GM21717 (cell line): ENCODE data around the gene ZNF467.
A peak's percentile ranks its signal among the peaks of the same experiment; 100 is the strongest.

Experiments
- ATAC-seq: cut with Tn5 transposase; IDR thresholded peaks from one replicate; pipeline ENCODE4 v1.9.1; 2021; ENCODE audit warnings: mild to moderate bottlenecking, moderate library complexity; ENCODE audit not compliant: unreplicated experiment

Gene ZNF467

GRCh38 chr7:149772241-149772955 lies 990 bp downstream of the ZNF467 start:
- no peak for ATAC-seq

GRCh38 chr7:149771720-149772240 lies 1.6 kb downstream of the ZNF467 start:
- ATAC-seq = peak; percentile 94

GRCh38 chr7:149770728-149771636 lies 2.4 kb downstream of the ZNF467 start:
- ATAC-seq = peak; percentile 18

GRCh38 chr7:149769915-149770314 lies 3.5 kb downstream of the ZNF467 start:
- no peak for ATAC-seq

GRCh38 chr7:149768931-149769330 lies 4.5 kb downstream of the ZNF467 start:
- ATAC-seq = no peak

GRCh38 chr7:149767068-149767467 lies 6.3 kb downstream of the ZNF467 start:
- no peak for ATAC-seq

- no peak for ATAC-seq
Measured at GRCh38 chr7:149766135-149766675, 7.2 kb downstream of the ZNF467 start.

GRCh38 chr7:149765399-149766121 lies 7.8 kb downstream of the ZNF467 start:
- no peak for ATAC-seq

- no peak for ATAC-seq
Measured at GRCh38 chr7:149764481-149765398, 8.6 kb downstream of the ZNF467 start.

GRCh38 chr7:149763563-149764240 lies 9.7 kb downstream of the ZNF467 start:
- no peak for ATAC-seq

GRCh38 chr7:149762610-149763009 lies 10.8 kb downstream of the ZNF467 start:
- ATAC-seq = no peak

GRCh38 chr7:149762089-149762488 lies 11.3 kb downstream of the ZNF467 start:
- ATAC-seq = no peak

GRCh38 chr7:149761307-149761706 lies 12.1 kb downstream of the ZNF467 start:
- ATAC-seq = no peak

GRCh38 chr7:149760538-149760937 lies 12.8 kb downstream of the ZNF467 start:
- ATAC-seq = no peak

- no peak for ATAC-seq
Measured at GRCh38 chr7:149759093-149759860, 14.1 kb downstream of the ZNF467 start.

- no peak for ATAC-seq
Measured at GRCh38 chr7:149753375-149754233, 19.8 kb downstream of the ZNF467 start.

- no peak for ATAC-seq
Measured at GRCh38 chr7:149752646-149753045, 20.7 kb downstream of the ZNF467 start.
